MV-4-11 (cell line): Measurements from ENCODE around the gene TFEB.

ENCODE experiments used
- DNase-seq: peaks from one replicate; lab custom pipeline; 2025; lab: John Stamatoyannopoulos, UW

The TFEB gene

GRCh38 chr6:41674231-41675000 is 61.0 kb downstream of the TFEB start:
- no peak for DNase-seq

GRCh38 chr6:41673704-41674000 is 61.8 kb downstream of the TFEB start:
- no peak for DNase-seq

GRCh38 chr6:41672816-41673703 is 62.3 kb downstream of the TFEB start:
- DNase-seq, result no peak

GRCh38 chr6:41672016-41672415 is 63.4 kb downstream of the TFEB start:
- DNase-seq, result no peak

- DNase-seq, result no peak
These were observed 64.0 kb downstream of the TFEB start for GRCh38 chr6:41671376-41671775.

- DNase-seq, result no peak
These were observed 64.6 kb downstream of the TFEB start for GRCh38 chr6:41670703-41671360.

- DNase-seq, result no peak
These were observed 66.4 kb downstream of the TFEB start for GRCh38 chr6:41668968-41669367.

GRCh38 chr6:41667195-41667594 is 68.2 kb downstream of the TFEB start:
- peak; percentile 14 for DNase-seq

- DNase-seq, result no peak
These were observed 71.1 kb downstream of the TFEB start for GRCh38 chr6:41664271-41664670.

- no peak for DNase-seq
These were observed 71.8 kb downstream of the TFEB start for GRCh38 chr6:41663568-41663967.

- no peak for DNase-seq
These were observed 75.5 kb downstream of the TFEB start for GRCh38 chr6:41659935-41660334.

- DNase-seq, result no peak
These were observed 76.8 kb downstream of the TFEB start for GRCh38 chr6:41658636-41659035.

GRCh38 chr6:41657131-41658094 is 78.0 kb downstream of the TFEB start:
- DNase-seq, result no peak

GRCh38 chr6:41656002-41656691 is 79.3 kb downstream of the TFEB start:
- DNase-seq, result no peak

GRCh38 chr6:41655646-41656001 is 79.8 kb downstream of the TFEB start:
- DNase-seq, result no peak

- no peak for DNase-seq
These were observed 80.2 kb downstream of the TFEB start for GRCh38 chr6:41655176-41655575.

- no peak for DNase-seq
These were observed 80.7 kb downstream of the TFEB start for GRCh38 chr6:41654698-41655151.

- DNase-seq, result no peak
These were observed 81.2 kb downstream of the TFEB start for GRCh38 chr6:41654151-41654697.

GRCh38 chr6:41653691-41654090 is 81.7 kb downstream of the TFEB start:
- DNase-seq, result no peak

- DNase-seq, result no peak
These were observed 82.3 kb downstream of the TFEB start for GRCh38 chr6:41652866-41653652.
